ENCODE measurements around the gene D2HGDH. TPM values are rescaled to one million over a fixed set of nuclear protein-coding genes. Genes with fewer than 3 reads are reported as not detected.

The D2HGDH gene
- total RNA-seq, 2 experiments from 2014 or later: 39.4 to 42.6 TPM

DNA sequence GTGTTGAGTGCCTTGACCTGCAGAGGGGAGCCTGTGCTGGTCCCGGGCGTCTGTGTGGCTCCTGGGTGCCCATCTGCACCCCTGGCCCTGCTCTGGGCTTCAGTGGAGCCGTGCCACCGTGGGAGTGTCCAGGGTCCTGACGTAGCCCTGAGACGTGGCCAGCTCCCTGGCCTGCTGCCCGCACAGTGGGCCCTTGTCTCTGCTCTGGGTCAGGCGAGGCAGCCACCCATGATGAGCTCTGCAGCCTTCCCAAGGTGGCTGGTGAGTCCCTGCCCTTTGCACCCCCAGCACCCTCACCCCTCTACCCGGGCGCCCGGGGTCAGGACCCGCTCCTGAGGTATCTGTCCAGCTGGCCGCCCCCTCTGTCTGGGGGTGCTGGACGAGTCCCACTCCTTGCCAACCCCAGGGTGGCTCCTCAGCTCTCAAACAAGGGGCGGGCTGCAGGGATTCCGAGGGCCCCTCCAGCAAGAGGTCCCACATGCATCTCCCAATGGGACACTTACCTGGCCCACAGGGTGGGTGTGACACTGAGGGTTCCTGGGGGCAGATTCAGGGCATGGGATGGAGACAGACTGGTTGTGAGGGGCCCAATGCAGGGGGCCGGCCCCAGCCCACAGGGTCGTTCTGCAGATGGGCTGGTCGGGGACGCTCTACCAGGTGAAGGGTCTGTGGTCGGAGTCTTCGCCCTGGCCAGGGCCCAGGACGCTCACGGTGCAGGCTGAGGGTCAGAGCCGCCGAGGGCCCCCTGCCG is 76.9 kb downstream of the D2HGDH start:
- POLR2A ChIA-PET: no interaction called here
- no peak for ATAC-seq

DNA sequence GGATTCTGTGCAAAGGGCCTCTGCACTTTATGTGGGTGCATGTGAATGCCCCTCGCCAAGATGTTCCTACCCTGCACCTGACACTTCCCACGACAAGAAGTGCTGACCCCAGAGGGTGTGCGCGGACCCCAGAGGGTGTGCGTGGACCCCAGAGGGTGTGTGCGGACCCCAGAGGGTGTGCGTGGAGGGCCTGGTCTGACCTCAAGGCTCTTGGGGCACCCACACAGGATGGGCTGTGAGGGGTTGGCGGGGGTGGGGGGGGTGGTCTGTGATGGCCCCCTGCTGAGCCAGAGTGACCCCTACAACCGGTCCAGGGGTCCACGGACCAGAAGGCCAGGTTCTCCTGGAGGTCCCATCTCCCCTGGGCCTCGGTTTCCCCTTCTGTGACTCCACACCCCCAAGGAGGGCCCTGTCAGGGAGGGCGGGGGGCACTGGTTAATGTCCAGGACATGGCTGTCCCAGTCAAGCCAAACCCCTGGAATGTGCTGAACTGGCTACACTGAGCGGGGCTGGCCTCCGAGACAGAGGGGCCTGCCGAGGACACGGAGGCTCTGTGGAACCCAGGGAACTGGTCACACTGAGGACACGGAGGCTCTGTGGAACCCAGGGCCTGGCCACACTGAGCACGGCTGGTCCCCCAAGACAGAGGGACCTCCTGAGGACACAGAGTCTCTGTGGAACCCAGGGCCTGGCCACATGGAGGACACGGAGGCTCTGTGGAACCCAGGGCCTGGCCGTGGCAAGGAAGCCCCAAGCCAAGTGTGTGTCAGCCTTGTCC is 77.7 kb downstream of the D2HGDH start:
- H3K27ac Mint-ChIP-seq: no peak overlapping the region
- TF ChIP-seq, protein P1, sequence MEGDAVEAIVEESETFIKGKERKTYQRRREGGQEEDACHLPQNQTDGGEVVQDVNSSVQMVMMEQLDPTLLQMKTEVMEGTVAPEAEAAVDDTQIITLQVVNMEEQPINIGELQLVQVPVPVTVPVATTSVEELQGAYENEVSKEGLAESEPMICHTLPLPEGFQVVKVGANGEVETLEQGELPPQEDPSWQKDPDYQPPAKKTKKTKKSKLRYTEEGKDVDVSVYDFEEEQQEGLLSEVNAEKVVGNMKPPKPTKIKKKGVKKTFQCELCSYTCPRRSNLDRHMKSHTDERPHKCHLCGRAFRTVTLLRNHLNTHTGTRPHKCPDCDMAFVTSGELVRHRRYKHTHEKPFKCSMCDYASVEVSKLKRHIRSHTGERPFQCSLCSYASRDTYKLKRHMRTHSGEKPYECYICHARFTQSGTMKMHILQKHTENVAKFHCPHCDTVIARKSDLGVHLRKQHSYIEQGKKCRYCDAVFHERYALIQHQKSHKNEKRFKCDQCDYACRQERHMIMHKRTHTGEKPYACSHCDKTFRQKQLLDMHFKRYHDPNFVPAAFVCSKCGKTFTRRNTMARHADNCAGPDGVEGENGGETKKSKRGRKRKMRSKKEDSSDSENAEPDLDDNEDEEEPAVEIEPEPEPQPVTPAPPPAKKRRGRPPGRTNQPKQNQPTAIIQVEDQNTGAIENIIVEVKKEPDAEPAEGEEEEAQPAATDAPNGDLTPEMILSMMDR (IDR thresholded peaks at IDR 0.05): no peak
- peaks cover 4% of the 10 kb centered on the region for H3K27me3 Mint-ChIP-seq
- no peaks in the 10 kb centered on the region for H3K36me3 Mint-ChIP-seq (ENCODE audit: low read depth)
- ChIA-PET CTCF (no interaction called here), POLR2A (no interaction called here)
- no peak for DNase-seq
- H3K4me1 Mint-ChIP-seq (ENCODE audit: low read depth): peaks cover 2% of the 10 kb centered on the region
- H3K9me3 Mint-ChIP-seq: no peaks in the 10 kb centered on the region
- intact Hi-C loops (cut with micrococcal nuclease): no loop called here
- no peak for ATAC-seq
- H3K4me3 Mint-ChIP-seq: no peak overlapping the region

More for the DNA sequence above, 76.9 kb downstream of the D2HGDH start:
- no peaks in the 10 kb centered on the region for H3K36me3 Mint-ChIP-seq (ENCODE audit: low read depth)
- no peaks in the 10 kb centered on the region for H3K9me3 Mint-ChIP-seq
- no peak overlapping the region for H3K4me3 Mint-ChIP-seq
- CTCF ChIA-PET: interaction anchor here (1.0 to 1.5 kb wide), 2 partner anchors 24 to 28 kb away, joined by 3 read pairs; no protein-coding TSS in a partner anchor
- H3K27me3 Mint-ChIP-seq: peaks cover 4% of the 10 kb centered on the region
- TF ChIP-seq, protein P1 (IDR thresholded peaks at IDR 0.05): no peak
- H3K27ac Mint-ChIP-seq: no peak overlapping the region
- intact Hi-C loops (cut with micrococcal nuclease): no loop called here
- peaks cover 2% of the 10 kb centered on the region for H3K4me1 Mint-ChIP-seq (ENCODE audit: low read depth)
- DNase-seq: no peak

DNA sequence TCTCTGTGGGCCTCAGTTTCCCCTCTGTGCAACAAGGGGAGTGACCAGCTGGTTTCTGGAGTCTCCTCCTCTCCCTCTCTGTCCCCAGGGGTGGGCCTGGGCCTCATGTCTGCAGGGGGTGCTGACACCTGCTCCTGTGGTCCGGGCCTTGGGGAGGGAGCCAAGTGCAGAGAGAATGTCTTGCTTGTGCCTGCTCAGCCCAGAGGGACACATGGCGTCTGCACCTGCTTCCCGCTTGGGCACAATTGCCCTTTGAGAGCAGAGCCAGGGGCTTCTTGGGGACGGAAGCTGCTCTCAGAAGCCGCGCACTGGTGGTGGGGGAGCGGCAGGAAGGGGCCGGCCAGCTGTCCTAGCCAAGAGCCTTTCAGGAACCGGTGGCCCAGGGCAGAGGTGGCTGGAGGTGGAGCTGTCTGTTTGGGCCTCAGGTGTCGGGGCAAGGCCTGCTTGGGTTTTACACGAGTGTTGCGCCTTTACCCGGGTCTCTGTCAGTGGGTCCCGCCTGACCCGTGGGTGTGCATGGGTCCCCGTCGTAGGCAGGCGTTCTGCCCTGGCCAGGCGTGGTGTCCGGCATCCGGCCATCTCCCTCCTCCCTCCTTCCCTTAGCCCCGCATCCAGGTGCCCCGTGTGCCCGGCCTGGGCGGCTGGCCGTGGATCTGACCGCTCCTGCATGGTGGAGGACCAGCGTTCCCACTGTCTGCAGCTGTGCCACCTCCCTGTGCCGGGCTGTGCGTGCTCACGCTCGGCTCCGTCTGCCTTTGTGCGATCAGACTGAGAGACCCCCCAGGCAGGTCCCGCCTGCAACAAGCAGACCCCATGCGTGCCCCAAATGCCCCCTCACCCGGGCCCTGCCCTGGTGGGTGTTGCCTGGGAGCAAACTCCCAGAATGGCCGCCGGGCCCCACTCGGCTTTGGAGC is 78.6 kb downstream of the D2HGDH start:
- ChIA-PET CTCF (no interaction called here), POLR2A (no interaction called here)
- H3K4me3 Mint-ChIP-seq: no peak overlapping the region
- ATAC-seq (no peak), DNase-seq (no peak)
- peaks cover 7% of the 10 kb centered on the region for H3K4me1 Mint-ChIP-seq (ENCODE audit: low read depth)
- H3K27ac Mint-ChIP-seq: no peak overlapping the region
- TF ChIP-seq, protein P1 (IDR thresholded peaks at IDR 0.05): no peak
- H3K9me3 Mint-ChIP-seq: no peaks in the 10 kb centered on the region
- intact Hi-C loops (cut with micrococcal nuclease): no loop called here
- H3K27me3 Mint-ChIP-seq: peaks cover 4% of the 10 kb centered on the region
- no peaks in the 10 kb centered on the region for H3K36me3 Mint-ChIP-seq (ENCODE audit: low read depth)

DNA sequence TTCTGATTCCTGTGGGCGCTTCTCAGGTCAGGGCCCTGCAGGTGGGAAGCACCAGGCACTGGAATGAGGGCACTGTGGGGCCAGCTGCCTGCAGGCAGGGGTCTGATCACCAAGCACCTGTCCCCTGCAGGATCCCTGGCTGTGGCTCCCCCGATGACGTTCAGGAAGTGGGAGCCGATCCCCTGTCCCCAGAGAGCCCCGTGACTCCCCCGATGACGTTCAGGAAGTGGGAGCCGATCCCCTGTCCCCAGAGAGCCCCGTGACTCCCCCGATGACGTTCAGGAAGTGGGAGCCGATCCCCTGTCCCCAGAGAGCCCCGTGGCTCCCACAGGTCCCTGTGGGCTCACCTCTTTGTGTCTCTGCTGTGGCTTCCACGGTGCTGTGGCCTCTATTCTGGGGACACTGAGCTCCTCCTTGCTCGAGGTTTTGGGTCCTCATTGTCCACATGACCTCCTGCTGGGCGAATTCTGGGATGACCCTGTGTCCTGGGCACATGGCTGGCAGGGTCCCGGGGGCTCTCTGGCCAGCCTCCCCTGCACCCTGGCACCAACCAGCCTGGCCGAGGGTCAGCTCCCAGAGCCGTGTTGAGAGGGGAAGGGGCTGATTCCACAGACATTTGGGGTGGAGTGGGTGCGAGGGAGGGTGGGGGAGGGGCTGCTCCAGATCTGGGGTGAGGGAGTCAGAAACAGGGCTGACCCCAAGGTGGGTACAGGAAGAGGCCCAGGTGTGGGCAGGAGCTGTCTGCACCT is 79.4 kb downstream of the D2HGDH start:
- DNase-seq: no peak
- peak; percentile 63 for ATAC-seq
- intact Hi-C loops (cut with micrococcal nuclease): no loop called here
- no peaks in the 10 kb centered on the region for H3K9me3 Mint-ChIP-seq
- peaks cover 7% of the 10 kb centered on the region for H3K4me1 Mint-ChIP-seq (ENCODE audit: low read depth)
- H3K27me3 Mint-ChIP-seq: peaks cover 4% of the 10 kb centered on the region
- H3K36me3 Mint-ChIP-seq (ENCODE audit: low read depth): no peaks in the 10 kb centered on the region
- no peak overlapping the region for H3K27ac Mint-ChIP-seq
- H3K4me3 Mint-ChIP-seq: no peak overlapping the region
- POLR2A ChIA-PET: no interaction called here
- TF ChIP-seq, protein P1 (IDR thresholded peaks at IDR 0.05): no peak
- CTCF ChIA-PET: no interaction called here

Data from activated CD8-positive, alpha-beta T cell treated with anti-CD3 and anti-CD28 coated beads for 36 hours (primary cell).